GM19467 (cell line): ENCODE measurements around the gene PDXK.

Experiments used
- ATAC-seq: cut with Tn5 transposase; IDR thresholded peaks from one replicate; pipeline ENCODE4 v1.9.1; 2021; ENCODE audit warnings: mild to moderate bottlenecking, moderate library complexity; ENCODE audit not compliant: unreplicated experiment

PDXK gene

GRCh38 chr21:43761886-43762285 lies 43.0 kb downstream of the PDXK start:
- ATAC-seq: no peak

DNA sequence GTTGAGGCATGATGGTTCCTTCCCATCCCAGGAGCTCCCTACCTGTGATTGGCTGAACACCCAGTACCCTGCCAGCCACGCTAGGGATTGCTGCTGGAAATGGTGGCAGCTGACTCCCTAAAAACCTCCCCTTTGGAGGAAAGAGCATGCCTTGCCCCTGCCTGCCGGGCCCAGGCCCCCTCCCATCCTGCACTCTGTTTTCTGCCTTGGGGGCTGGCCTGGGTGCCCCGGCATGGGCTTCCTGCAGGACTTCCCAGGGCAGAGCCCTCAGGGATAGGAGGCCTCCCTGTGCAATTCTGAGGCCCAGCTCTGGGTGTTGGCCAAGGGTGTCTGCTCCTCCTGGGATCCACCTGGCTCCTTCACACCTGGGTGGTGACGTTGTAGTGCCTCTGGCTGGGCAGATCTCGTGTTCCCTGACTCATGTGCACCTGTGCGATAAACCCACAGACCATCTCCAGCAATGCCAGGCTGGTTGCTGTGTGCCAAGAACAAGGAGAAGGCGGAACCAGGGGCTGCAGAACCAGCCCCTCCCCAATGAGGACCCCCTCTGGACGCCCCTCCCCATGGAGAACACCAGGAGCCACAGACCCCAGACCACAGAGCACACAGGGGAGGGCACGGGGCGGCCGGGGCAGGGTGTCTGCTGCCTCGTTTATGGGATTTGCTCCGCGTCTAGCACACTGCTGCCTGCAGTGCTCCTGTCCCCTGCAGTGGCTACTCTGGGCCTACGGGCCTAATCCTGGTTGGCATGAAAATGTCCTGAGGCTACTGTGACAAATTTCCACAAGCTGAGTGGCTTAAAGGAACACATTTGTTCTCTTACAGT lies 43.6 kb downstream of the PDXK start:
- no peak for ATAC-seq

DNA sequence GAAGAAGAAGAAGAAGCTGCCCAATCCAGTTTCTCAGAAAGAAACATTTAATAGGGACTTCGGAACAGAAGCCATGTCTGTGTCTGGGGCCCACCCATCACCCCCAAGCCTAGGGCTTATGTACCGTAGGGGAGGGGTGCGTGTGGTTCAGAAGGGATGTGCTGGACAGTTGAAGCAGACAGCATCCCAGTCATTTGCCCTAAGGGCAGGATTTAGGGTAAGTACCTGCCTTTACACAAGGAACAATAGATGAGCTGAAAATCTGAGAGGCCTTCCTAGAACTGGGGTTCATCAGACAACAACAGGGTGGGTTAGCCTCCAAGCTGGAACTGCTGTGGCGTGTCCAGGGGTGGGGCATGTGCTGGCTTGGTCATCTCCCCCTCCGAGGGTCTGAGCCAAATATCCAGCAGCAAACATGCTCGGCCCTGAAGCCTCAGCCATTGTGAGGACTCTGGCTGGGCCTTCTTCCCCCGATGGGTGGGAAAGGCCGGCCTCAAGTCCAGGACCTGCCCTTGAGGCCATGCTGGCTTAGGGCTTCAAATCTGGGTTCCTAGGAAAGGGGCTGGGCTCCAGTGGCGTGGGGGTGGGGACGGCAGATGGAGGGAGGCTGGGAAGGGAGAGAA lies 45.1 kb downstream of the PDXK start:
- ATAC-seq: no peak

DNA sequence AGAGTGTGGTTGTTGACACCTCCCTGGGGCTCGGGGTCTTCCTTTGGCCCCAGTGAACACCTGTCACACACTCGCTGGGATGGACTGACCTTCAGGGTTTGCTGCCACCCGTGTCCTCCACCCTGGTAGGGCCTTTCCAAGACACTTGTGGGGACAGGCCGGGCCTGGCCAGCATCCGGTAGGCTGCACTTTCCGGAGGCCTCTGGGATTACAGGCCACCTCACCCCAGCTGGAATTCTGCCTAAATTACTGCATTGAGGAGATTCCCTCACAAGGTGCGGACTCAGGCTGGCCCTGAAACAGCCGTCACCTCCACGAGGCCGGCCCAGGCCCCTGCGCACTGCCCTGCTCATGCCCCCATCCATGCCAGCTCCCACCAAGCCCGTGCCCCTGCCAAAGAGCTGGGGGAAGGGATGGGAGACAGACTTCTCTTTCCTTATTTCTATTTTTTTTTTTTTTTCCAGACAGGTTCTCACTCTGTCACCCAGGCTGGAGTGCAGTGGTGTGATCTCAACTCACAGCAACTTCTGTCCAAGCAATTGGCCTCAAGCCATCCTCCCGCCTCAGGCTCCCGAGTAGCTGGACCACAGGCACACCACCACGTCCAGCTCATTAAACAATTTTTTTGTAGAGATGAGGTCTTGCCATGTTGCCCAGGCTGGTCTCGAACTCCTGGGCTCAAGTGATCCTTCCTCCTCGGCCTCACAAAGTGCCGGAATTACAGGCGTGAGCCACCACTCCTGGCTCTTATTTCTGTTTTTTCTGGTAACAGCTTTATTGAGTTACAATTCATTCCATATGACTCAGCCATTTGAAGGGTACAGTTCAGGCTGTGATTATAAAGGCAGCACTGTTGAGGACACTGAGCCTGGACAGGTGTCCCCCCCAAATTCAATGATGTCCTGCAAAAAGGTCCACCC lies 45.9 kb downstream of the PDXK start:
- no peak for ATAC-seq

- no peak for ATAC-seq
Observed at GRCh38 chr21:43766734-43767497, 48.0 kb downstream of the PDXK start.

GRCh38 chr21:43767498-43767983 lies 48.6 kb downstream of the PDXK start:
- no peak for ATAC-seq

GRCh38 chr21:43767984-43768867 lies 49.3 kb downstream of the PDXK start:
- ATAC-seq: no peak

- ATAC-seq: no peak
Observed at GRCh38 chr21:43768868-43769167, 49.9 kb downstream of the PDXK start.

- ATAC-seq: no peak
Observed at GRCh38 chr21:43769325-43769958, 50.5 kb downstream of the PDXK start.

DNA sequence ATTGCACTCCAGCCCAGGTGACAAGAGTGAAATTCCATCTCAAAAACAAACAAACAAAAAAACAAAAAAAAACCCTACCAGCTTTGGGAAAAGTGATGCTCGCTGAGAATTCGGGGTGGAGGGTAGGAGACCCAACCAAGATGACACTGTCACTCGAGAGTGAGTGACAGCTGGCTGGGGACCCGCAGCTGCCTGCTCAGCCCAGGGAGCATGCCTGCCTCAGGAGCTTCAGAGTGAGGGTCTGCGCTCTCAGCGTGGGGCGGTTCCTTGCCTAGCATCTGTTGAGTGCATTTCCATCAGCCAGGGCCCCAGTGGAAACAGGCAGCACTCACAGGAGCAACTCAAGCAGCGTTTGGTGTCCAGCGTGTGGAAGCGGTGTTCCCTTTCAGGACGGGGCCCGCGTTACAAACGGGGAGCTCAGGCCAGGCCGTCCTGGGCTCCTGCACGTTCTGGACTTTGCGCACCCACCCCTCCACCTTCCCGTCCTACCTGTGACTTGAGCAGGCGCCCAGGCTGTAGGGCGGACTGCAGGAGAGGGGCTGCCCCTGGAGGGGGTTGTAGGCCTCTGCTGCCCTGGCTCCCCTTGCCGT lies 51.2 kb downstream of the PDXK start:
- ATAC-seq: no peak

DNA sequence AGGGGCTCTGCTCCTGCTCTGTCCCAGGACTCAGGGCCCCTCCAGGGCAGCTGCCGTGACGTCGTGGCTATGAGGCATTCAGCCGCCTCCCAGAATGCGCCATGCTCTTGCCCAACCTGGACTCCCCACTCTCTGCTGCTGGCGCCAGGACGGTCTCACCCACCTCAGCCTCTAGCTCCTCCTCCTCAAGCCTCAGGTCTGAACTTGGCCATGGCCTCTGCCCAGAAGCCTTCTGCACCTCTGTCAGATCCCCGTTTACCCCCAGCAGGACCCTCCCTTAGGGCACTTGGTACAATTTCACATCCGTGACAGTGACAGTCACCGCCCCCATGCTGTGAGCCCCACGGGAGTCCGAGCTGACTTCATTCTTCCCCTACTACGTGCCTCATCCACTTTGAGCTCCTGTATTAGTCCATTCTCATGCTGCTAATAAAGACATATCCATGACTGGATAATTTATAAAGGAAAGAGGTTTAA lies 52.3 kb downstream of the PDXK start:
- ATAC-seq: no peak

GRCh38 chr21:43771698-43772424 lies 52.9 kb downstream of the PDXK start:
- no peak for ATAC-seq

DNA sequence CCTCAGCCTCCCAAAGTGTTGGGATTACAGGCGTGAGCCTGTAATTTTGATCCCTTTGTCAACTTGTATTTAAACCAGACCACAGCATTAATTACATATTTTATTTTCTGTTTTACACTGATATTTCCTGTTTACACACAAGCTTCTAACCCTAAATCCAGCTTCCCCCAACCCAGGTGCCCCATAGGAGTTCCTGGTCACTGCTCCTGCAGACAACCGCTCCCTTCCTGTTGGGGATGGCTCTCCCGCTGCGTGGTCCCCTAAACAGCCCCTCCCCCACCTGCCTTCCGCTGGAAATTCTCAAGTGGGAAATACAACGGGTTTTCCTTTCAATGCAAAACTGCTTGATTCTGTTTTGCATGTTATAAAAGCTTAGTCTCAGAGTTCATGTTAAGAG lies 53.5 kb downstream of the PDXK start:
- ATAC-seq: no peak

DNA sequence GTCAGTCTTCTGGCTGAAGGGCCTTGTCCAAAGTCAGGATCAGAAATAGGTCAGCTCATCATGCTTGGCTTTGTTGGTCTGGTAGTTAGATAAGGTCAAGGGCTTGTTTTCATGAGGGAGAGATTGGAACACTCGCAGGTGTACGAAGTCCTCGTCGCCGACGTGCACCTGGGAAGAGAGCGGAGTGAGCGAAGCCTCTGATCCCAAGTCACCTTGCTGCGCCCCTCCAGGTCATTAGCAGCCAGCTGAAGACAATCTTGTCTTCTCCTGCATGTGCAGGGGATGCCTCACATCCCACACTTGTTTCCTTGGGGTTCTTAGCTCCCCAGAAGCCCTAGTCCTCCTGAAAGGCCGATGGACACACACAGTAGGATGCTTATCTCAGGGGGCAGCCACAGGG lies 55.2 kb downstream of the PDXK start:
- no peak for ATAC-seq

- no peak for ATAC-seq
Observed at GRCh38 chr21:43775190-43775589, 56.3 kb downstream of the PDXK start.

DNA sequence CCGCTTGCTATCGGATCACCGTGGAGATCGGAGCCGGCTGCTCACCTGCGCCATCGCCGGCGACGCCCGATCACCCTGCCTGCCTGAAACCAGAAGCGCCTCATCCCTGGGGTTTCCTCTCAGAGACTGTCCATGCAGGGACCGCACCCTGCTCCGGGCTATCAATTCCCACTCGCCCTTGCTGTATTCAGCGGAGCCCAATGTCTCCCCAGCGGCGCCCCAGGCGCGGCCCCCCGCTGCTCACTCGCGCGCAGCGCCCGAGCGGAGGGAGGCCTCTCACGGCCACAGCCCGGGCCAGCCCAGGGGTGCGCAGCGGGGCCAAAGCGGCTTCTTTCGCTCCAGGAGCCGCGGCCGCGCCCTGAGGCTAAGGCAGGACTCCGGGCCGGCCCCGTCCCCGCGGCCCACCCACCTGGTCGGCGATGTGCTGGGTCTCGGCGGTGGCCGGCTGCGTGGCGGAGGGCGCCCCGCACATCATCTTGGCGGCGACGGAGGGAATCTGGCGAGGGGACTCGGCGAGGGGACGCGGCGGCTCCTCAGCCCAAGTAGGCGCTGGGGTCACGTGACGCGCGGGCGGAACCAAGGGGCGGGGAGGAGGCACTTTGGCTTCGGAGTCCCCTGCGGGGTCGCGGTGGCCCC lies 57.0 kb downstream of the PDXK start, which contains the start of gene CSTB:
Gene CSTB (minus strand): TSS at position 514 of the 636 bp plus-strand sequence. CDS start 39 bp downstream, at position 475.
- peak; percentile 59 for ATAC-seq

- ATAC-seq: no peak
Observed at GRCh38 chr21:43777953-43778352, 59.0 kb downstream of the PDXK start.
